IgD-negative memory B cell (primary cell): ENCODE data around the gene GJA4. TPM values are rescaled to one million over a fixed set of nuclear protein-coding genes. Genes with fewer than 3 reads are reported as not detected.

Experiments
- H3K27ac Mint-ChIP-seq, 3 donors: one replicate each; pipeline ENCODE4 v1.8.0; 2020 to 2022; ENCODE audit warnings: mild to moderate bottlenecking in 3 of 3, mixed read lengths in 3 of 3, moderate library complexity in 1 of 3
- H3K27me3 Mint-ChIP-seq: one replicate; pipeline ENCODE4 v1.8.0; 2021; ENCODE audit warnings: mixed read lengths
- H3K36me3 Mint-ChIP-seq: one replicate; pipeline ENCODE4 v1.8.0; 2020; ENCODE audit warnings: mild to moderate bottlenecking, mixed read lengths
- H3K4me1 Mint-ChIP-seq, 3 donors: one replicate each; pipeline ENCODE4 v1.8.0; 2020 to 2022; ENCODE audit warnings: mixed read lengths in 3 of 3, mild to moderate bottlenecking in 1 of 3
- H3K4me3 Mint-ChIP-seq, 4 donors: one replicate each; pipeline ENCODE4 v1.8.0; 2020 to 2022; ENCODE audit warnings: mild to moderate bottlenecking in 4 of 4, mixed read lengths in 4 of 4, moderate library complexity in 3 of 4
- H3K9me3 Mint-ChIP-seq, 3 donors: one replicate each; pipeline ENCODE4 v1.8.0; 2020 to 2021; ENCODE audit warnings: mixed read lengths in 3 of 3, mild to moderate bottlenecking in 1 of 3
- polyA plus RNA-seq: library from polyadenylated mRNA; unstranded; fragments of 300-500 nt; fragmentation: Illumina TruSeq; gene quantifications from one replicate; pipeline ENCODE4 v1.2.3, GENCODE V29; 2021

The GJA4 gene
- polyA plus RNA-seq, 1 donor from 2014 or later: not detected

DNA sequence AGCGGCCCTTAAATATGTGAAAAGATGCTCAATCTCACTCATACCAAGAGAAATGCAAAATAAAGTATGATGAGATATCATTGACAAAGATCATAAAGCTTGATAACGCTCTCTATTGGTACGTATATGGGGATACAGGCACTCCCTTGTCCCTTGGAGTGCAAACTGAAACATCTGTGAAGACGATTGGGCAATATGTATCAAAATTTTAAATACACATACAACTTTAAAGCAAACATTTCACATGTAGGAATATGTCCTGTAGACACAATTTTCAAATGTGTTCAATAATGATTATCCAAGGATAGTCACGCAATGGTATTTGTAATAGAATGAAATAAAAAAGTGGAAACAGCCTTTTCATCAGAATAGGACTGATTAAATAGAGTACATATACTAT, 13.8 kb upstream of the GJA4 start:
- peaks cover 40% of the 10 kb centered on the region for H3K27me3 Mint-ChIP-seq
- no peaks in the 10 kb centered on the region for H3K9me3 Mint-ChIP-seq
- H3K36me3 Mint-ChIP-seq: no peaks in the 10 kb centered on the region
- H3K4me1 Mint-ChIP-seq: peaks cover 0 to 2% (median 1%) of the 10 kb centered on the region in 3 donors
- no peak overlapping the region for H3K27ac Mint-ChIP-seq
- no peak overlapping the region for H3K4me3 Mint-ChIP-seq

DNA sequence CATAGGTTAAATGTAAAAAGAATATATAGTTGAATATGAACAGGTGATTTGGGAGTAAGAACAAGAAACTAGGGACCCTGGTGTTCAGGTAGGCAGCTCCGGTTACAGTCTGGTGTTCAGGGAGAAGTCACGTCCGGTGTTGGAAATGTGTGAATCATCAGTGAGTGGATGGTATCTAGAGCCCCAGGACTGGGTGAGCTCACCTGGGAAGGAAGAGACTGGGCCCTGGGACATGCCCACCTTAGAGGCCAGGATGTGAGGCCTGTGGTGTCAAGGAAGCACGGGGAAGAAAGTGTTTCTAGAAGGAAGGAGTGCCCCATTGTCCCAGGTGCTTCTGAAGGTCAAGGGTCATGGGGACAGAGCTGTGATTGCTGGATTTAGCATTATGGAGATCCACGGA, 13.3 kb upstream of the GJA4 start:
- Mint-ChIP-seq H3K9me3 (no peaks in the 10 kb centered on the region), H3K4me1 (peaks cover 0 to 2% (median 1%) of the 10 kb centered on the region in 3 donors), H3K27ac (no peak overlapping the region)

DNA sequence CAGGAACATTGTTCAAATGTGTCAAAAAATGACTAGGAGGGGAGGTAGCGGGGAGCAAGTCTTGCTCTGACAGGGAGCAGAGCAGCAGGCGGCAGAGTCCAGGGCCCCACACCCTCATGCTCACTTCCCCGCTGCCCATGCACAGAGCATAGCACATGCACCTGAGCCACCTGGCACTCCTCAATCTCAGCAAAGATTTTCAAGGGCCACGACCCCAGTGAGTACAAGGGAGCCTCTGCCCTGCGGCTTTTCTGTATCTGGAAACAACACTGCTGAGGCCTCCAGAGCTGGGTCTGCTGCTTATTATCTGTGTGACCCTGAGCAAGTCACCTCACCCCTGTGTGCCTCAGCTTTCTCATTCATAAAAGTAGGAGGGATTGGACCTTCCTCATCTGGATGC, 12.8 kb upstream of the GJA4 start:
- Mint-ChIP-seq H3K36me3 (no peaks in the 10 kb centered on the region), H3K27ac (no peak overlapping the region), H3K27me3 (peaks cover 43% of the 10 kb centered on the region), H3K9me3 (no peaks in the 10 kb centered on the region), H3K4me1 (peaks cover 0 to 2% (median 1%) of the 10 kb centered on the region in 3 donors), H3K4me3 (no peak overlapping the region)

More for the DNA sequence above, 13.3 kb upstream of the GJA4 start:
- peaks cover 43% of the 10 kb centered on the region for H3K27me3 Mint-ChIP-seq
- no peaks in the 10 kb centered on the region for H3K36me3 Mint-ChIP-seq
- H3K4me3 Mint-ChIP-seq: no peak overlapping the region

DNA sequence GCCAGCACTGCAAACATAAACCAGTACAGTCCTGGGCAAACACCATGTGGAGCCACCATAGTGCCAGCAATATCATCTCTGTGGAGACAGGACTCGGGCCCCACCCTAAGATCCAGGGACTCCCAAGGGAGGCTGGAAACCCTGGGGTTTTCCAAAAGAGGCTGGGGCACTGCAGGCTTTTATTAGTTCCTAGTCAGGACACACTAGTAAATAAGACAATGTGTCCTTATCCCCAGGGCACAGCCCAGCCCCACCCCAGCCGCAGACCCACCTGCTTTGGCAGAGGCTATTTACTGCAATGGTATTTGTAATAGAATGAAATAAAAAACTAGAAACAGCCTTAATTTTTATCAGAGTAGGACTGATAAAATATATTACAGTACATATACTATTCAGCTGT, 12.3 kb upstream of the GJA4 start:
- Mint-ChIP-seq H3K4me1 (peaks cover 0 to 2% (median 1%) of the 10 kb centered on the region in 3 donors), H3K9me3 (no peaks in the 10 kb centered on the region), H3K36me3 (no peaks in the 10 kb centered on the region), H3K27ac (no peak overlapping the region), H3K4me3 (no peak overlapping the region), H3K27me3 (peaks cover 44% of the 10 kb centered on the region)

DNA sequence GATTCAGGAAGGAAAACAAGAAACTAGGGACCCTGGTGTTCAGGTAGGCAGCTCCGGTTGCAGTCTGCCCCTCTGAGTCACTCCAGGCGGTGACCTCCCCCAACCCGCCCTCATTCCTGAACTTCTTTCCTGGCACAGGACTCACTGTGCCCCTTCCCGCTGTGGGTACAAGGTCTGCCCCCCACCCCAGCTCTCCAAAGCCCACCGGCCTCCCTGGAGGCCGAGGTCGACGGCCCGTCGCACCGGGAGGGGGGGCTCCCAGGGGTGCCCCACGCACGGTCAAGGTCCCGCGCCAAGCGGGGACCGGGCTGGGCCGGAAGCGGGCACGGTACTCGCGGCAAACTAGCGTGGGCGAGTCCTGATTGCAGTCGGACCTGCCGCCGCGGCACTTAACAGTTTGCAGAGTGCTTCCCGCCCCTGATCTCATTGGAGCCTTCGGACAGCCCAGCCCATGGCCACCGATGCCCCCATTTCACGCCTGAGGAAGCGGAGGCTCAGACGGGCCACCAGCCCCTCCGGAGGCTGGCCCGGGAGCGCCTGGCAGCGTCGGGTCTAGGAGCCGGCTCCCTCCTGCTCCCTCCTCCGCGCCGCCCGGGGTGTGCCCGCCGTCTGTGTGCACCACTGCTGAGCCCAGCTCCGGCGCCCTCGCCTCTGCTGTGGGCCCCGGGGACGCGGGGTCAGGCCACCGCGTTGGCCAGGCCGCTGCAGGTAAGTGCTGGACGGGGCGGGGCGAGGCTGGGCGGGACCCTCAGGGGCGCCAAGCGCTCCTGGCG, 11.5 kb upstream of the GJA4 start, which contains the start of gene GJB3:
Gene GJB3, plus strand, starts transcription at position 144 of the 773 bp plus-strand sequence. CDS start 3,549 bp downstream, outside the sequence.
- Mint-ChIP-seq H3K4me3 (peak within 1 kb of the TSS in 1 of 4 donors; percentile 38), H3K9me3 (no peaks in the 10 kb centered on the region), H3K27ac (no peak within 1 kb of the TSS), H3K27me3 (peaks cover 46% of the 10 kb centered on the region), H3K36me3 (no peaks in the 10 kb centered on the region), H3K4me1 (peaks cover 0 to 2% (median 1%) of the 10 kb centered on the region in 3 donors)

DNA sequence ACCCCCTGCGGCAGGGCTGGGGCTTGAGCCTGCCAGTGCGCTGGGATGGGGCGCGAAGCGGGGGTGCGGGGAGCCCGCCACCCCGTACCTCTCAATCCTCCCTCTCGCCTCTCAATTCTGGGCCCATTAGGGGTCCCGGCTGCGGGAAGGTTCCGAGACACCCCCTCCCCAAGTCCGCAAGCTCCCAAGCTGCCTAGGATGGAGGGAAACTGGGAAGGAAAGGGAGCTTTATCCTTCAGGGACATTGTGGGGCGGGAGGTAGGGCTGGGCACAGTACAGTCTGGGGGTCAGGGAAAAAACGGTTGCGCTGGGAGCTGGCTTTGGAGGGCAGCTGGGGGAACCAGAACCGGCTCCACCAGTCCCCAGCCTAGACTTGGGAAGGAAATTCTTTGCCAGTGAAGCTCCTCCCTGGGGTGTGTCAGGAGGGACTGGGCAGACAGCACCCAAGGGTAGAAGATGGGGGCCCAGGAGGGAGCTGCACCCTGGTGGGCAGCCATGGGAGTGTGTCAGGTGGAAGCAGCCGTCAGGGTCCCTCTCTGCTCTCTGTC, 10.9 kb upstream of the GJA4 start:
- Mint-ChIP-seq H3K27me3 (peaks cover 49% of the 10 kb centered on the region), H3K36me3 (no peaks in the 10 kb centered on the region)

DNA sequence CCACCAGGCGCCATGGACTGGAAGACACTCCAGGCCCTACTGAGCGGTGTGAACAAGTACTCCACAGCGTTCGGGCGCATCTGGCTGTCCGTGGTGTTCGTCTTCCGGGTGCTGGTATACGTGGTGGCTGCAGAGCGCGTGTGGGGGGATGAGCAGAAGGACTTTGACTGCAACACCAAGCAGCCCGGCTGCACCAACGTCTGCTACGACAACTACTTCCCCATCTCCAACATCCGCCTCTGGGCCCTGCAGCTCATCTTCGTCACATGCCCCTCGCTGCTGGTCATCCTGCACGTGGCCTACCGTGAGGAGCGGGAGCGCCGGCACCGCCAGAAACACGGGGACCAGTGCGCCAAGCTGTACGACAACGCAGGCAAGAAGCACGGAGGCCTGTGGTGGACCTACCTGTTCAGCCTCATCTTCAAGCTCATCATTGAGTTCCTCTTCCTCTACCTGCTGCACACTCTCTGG, 8.0 kb upstream of the GJA4 start:
- H3K4me1 Mint-ChIP-seq: peaks cover 0 to 8% (median 0%) of the 10 kb centered on the region in 3 donors

More for the DNA sequence above, 10.9 kb upstream of the GJA4 start:
- H3K4me3 Mint-ChIP-seq: peak overlapping the region in 2 of 4 donors; percentile 25 to 59
- H3K4me1 Mint-ChIP-seq: peaks cover 0 to 6% (median 2%) of the 10 kb centered on the region in 3 donors
- no peak overlapping the region for H3K27ac Mint-ChIP-seq
- H3K9me3 Mint-ChIP-seq: no peaks in the 10 kb centered on the region

DNA sequence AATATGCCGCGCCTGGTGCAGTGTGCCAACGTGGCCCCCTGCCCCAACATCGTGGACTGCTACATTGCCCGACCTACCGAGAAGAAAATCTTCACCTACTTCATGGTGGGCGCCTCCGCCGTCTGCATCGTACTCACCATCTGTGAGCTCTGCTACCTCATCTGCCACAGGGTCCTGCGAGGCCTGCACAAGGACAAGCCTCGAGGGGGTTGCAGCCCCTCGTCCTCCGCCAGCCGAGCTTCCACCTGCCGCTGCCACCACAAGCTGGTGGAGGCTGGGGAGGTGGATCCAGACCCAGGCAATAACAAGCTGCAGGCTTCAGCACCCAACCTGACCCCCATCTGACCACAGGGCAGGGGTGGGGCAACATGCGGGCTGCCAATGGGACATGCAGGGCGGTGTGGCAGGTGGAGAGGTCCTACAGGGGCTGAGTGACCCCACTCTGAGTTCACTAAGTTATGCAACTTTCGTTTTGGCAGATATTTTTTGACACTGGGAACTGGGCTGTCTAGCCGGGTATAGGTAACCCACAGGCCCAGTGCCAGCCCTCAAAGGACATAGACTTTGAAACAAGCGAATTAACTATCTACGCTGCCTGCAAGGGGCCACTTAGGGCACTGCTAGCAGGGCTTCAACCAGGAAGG, 7.4 kb upstream of the GJA4 start:
- Mint-ChIP-seq H3K27me3 (peaks cover 37% of the 10 kb centered on the region), H3K4me1 (peaks cover 0 to 11% (median 0%) of the 10 kb centered on the region in 3 donors), H3K4me3 (no peak overlapping the region), H3K9me3 (no peaks in the 10 kb centered on the region), H3K27ac (no peak overlapping the region), H3K36me3 (no peaks in the 10 kb centered on the region)

More for the DNA sequence above, 8.0 kb upstream of the GJA4 start:
- H3K27ac Mint-ChIP-seq: no peak overlapping the region
- H3K4me3 Mint-ChIP-seq: no peak overlapping the region
- H3K9me3 Mint-ChIP-seq: no peaks in the 10 kb centered on the region
- peaks cover 38% of the 10 kb centered on the region for H3K27me3 Mint-ChIP-seq
- H3K36me3 Mint-ChIP-seq: no peaks in the 10 kb centered on the region

DNA sequence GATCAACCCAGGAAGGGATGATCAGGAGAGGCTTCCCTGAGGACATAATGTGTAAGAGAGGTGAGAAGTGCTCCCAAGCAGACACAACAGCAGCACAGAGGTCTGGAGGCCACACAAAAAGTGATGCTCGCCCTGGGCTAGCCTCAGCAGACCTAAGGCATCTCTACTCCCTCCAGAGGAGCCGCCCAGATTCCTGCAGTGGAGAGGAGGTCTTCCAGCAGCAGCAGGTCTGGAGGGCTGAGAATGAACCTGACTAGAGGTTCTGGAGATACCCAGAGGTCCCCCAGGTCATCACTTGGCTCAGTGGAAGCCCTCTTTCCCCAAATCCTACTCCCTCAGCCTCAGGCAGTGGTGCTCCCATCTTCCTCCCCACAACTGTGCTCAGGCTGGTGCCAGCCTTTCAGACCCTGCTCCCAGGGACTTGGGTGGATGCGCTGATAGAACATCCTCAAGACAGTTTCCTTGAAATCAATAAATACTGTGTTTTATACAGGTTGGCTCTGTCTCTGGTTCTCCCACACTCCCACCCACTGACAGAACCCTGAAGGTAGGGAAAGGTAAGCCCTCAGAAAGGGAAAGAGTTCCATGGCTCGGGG, 6.8 kb upstream of the GJA4 start:
- H3K4me3 Mint-ChIP-seq: no peak overlapping the region
- H3K9me3 Mint-ChIP-seq: no peaks in the 10 kb centered on the region
- no peak overlapping the region for H3K27ac Mint-ChIP-seq
- peaks cover 0 to 10% (median 0%) of the 10 kb centered on the region in 3 donors for H3K4me1 Mint-ChIP-seq
- no peaks in the 10 kb centered on the region for H3K36me3 Mint-ChIP-seq
- H3K27me3 Mint-ChIP-seq: peaks cover 32% of the 10 kb centered on the region

DNA sequence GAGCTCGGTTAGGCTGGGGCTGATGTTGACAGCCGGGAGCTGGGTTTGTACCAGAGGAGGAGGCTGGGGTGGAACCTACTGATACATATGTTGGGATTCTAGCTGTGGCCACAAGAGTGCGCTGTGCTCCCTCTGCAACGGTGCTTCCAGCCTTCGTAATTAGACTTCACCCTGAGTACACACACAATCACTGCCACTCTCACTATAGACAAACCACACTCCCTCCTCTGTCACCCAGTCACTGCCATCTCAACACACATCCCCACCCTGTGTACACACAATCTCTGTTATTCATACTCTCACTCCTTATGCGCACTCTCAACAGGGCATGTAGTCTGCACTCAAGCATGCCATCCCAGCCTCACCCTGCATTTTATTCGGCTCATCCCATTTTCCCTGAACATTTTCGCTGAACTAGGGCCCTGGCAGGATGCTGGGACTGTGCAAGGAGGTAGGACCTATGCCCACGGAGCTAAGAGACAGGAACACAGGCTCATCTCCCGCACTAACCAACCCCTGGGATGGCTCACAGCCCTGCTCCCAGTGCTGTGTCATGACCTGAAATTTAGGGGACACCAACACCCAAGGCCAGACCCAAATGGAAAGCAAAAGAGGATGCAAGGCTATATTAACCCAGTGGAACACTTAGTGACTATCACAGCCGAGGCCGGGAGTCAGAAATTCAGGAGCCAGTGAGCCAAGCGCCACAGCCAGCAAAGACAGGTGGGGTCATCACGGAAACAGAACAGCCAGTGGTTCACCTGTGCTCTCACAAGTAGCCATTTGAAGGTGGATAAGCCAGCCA, 6.1 kb upstream of the GJA4 start:
- no peak overlapping the region for H3K4me3 Mint-ChIP-seq
- H3K4me1 Mint-ChIP-seq: peaks cover 0 to 10% (median 2%) of the 10 kb centered on the region in 3 donors
- no peak overlapping the region for H3K27ac Mint-ChIP-seq
- peaks cover 33% of the 10 kb centered on the region for H3K27me3 Mint-ChIP-seq
- H3K36me3 Mint-ChIP-seq: no peaks in the 10 kb centered on the region
- H3K9me3 Mint-ChIP-seq: no peaks in the 10 kb centered on the region

DNA sequence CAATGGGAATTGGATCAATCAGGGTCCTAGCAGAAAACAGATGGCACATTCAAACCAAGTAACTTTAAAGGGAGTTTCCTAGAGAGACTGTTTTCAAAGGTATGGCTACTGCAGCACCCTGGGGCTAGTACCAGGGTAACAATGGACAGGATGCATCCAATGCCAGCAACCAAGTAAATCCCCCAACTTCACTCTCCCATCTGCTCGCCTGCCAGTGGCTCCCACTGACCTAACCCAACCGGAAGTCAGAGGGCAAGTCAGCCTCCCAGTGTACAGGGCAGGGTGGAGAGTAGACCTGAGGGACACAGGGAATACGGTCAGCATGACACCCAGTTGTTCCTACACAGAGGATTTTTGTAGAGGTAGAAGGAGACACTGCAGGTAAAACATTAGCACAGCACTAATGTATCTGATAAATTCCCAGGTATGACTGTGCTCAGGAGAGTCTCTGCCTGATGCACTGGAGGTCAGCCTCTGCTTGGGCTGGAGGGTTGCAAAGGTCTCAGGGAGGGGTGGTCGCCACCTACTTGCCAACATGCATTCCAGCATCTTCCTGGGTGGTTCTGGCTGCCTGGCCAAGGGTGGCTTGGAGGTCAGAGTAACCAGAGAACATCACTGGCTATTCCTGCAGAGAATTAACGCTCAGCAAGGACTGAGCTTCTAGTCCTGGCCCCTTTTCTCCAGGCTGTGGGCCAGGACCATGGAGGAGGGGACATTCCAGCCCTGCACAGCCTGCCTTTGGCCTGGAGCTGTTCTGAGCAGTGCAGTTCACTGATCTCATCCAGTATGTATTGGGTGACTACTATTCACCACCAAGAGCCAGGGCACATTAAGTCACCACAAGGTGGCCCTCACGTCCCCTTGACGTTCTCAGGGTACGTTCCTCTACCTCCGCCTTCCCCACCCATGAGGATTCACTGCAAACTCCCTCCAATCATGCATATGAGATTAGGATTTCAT, 5.1 kb upstream of the GJA4 start:
- H3K27me3 Mint-ChIP-seq: peaks cover 35% of the 10 kb centered on the region
- peaks cover 0 to 18% (median 4%) of the 10 kb centered on the region in 3 donors for H3K4me1 Mint-ChIP-seq
- no peak overlapping the region for H3K4me3 Mint-ChIP-seq
- no peaks in the 10 kb centered on the region for H3K9me3 Mint-ChIP-seq
- no peak overlapping the region for H3K27ac Mint-ChIP-seq
- H3K36me3 Mint-ChIP-seq: no peaks in the 10 kb centered on the region

DNA sequence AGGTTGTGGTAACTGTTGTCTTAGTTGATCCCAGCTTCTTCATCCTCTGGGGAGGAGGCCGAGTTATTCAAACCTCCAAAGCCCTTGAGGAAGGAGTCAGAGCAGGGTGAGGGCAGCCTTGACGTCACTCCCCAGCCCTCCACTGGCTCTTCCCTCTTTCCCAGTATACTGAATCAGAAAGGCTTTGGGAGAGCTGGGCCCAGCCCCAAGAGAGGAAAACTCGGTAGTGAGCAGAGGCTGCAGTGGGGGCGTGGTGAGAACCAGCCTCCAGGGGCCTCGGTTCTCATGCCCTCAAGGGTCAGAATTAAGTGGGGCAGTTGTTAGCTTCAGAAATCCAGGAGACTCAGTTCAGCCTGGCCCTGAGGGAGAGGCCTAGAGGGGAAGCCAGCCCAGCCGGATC, 1.8 kb upstream of the GJA4 start:
- no peak overlapping the region for H3K4me3 Mint-ChIP-seq
- peaks cover 2% of the 10 kb centered on the region for H3K36me3 Mint-ChIP-seq
- H3K4me1 Mint-ChIP-seq: peaks cover under 1 to 18% (median 6%) of the 10 kb centered on the region in 3 donors
- H3K27me3 Mint-ChIP-seq: peaks cover 35% of the 10 kb centered on the region
- H3K9me3 Mint-ChIP-seq: no peaks in the 10 kb centered on the region
- peak overlapping the region in 1 of 3 donors; percentile 55 for H3K27ac Mint-ChIP-seq

DNA sequence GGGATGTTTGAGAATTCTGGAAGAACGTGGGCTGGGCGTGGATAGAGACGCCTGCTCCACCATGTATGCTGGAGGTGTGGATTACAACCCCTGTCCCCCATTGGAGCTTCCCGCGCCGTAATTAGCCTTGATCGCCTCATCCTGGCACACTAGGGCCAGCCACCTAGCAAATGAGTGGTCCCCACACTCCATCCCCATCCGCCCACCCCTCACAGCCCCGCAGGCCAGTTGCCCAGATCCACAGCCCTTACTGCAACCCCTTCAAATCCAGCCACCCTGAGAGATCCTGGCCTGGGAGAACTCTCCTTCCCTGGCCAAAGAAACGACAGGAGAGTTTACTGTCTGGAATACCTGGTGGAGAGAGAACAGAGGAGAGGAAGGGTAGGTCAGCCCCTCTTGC, 375 bp upstream of the GJA4 start:
- peak overlapping the region in 3 of 4 donors; percentile 18 to 87 (median 75) for H3K4me3 Mint-ChIP-seq
- no peaks in the 10 kb centered on the region for H3K9me3 Mint-ChIP-seq
- H3K36me3 Mint-ChIP-seq: peaks cover 5% of the 10 kb centered on the region
- peaks cover 38% of the 10 kb centered on the region for H3K27me3 Mint-ChIP-seq
- no peak overlapping the region for H3K27ac Mint-ChIP-seq
- peaks cover 9 to 21% (median 15%) of the 10 kb centered on the region in 3 donors for H3K4me1 Mint-ChIP-seq
